NCI-H1092 treated with DMSO at 0.1 percent for 48 hours (cell line): ENCODE data around the gene GPC4.

Source experiments
- DNase-seq: peaks from one replicate; lab custom pipeline; 2025; lab: John Stamatoyannopoulos, UW

Gene GPC4

GRCh38 chrX:133410550-133410949, 4.7 kb downstream of the GPC4 start:
- DNase-seq: no peak

GRCh38 chrX:133405498-133406185, 9.6 kb downstream of the GPC4 start:
- no peak for DNase-seq

GRCh38 chrX:133403984-133404383, 11.3 kb downstream of the GPC4 start:
- no peak for DNase-seq

- DNase-seq: no peak
These were observed 12.3 kb downstream of the GPC4 start for GRCh38 chrX:133402830-133403625.

- DNase-seq: no peak
These were observed 13.2 kb downstream of the GPC4 start for GRCh38 chrX:133402042-133402453.

- no peak for DNase-seq
These were observed 13.8 kb downstream of the GPC4 start for GRCh38 chrX:133401536-133401935.

- DNase-seq: no peak
These were observed 15.9 kb downstream of the GPC4 start for GRCh38 chrX:133399411-133399810.

- DNase-seq: no peak
These were observed 20.5 kb downstream of the GPC4 start for GRCh38 chrX:133394765-133395164.

- no peak for DNase-seq
These were observed 22.6 kb downstream of the GPC4 start for GRCh38 chrX:133392671-133393070.

GRCh38 chrX:133391111-133391510, 24.2 kb downstream of the GPC4 start:
- DNase-seq: no peak

GRCh38 chrX:133390676-133391075, 24.6 kb downstream of the GPC4 start:
- DNase-seq: no peak

GRCh38 chrX:133389975-133390374, 25.3 kb downstream of the GPC4 start:
- no peak for DNase-seq

- DNase-seq: no peak
These were observed 30.8 kb downstream of the GPC4 start for GRCh38 chrX:133384454-133384853.

GRCh38 chrX:133380711-133381619, 34.3 kb downstream of the GPC4 start:
- DNase-seq: no peak

- no peak for DNase-seq
These were observed 38.9 kb downstream of the GPC4 start for GRCh38 chrX:133376422-133376821.

- DNase-seq: no peak
These were observed 39.5 kb downstream of the GPC4 start for GRCh38 chrX:133375615-133376340.

GRCh38 chrX:133374874-133375387, 40.4 kb downstream of the GPC4 start:
- no peak for DNase-seq

GRCh38 chrX:133373386-133374079, 41.8 kb downstream of the GPC4 start:
- no peak for DNase-seq

- no peak for DNase-seq
These were observed 44.5 kb downstream of the GPC4 start for GRCh38 chrX:133370696-133371275.

GRCh38 chrX:133369065-133369464, 46.2 kb downstream of the GPC4 start:
- DNase-seq: no peak

GRCh38 chrX:133366735-133367134, 48.6 kb downstream of the GPC4 start:
- no peak for DNase-seq
